GM18498 (cell line): ENCODE measurements around the gene MKNK2.

Experiments
- ATAC-seq: cut with Tn5 transposase; IDR thresholded peaks from one replicate; pipeline ENCODE4 v1.9.1; 2021; ENCODE audit warnings: mild to moderate bottlenecking, moderate library complexity; ENCODE audit not compliant: unreplicated experiment

The MKNK2 gene

DNA sequence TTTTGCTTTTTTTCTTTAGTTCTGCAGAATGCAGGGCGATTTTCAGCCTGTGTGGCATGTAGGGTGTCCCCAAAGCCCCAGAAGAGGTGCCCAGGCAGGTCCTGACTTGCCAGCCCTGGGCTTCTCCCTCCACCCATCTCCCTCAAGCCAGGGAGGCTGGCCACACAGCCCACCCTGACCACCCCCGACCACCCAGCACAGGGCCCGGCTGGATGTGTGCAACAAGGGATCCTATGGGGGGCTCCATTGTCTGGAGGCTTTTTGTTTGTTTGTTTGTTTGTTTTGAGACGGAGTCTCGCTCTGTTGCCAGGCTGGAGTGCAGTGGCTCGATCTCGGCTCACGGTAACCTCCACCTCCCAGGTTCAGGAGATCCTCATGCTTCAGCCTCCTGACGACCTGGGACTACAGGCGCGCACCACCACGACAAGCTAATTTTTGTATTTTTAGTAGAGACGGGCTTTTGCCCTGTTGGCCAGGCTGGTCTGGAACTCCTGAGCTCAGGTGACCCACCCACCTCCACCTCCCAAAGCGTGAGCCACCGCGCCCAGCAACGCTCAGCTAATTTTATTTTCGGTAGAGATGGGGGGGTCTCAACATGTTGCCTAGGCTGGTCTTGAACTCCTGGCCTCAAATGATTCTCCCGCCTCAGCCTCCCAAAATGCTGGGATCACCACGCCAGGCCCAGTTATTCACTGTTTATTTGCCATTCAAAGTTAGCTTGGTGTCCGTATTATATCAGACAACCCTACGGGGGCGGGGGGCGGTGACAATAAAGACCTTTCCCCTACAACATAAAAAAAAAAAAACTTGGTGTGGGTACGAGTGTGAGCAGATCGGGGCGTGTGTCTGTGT, 7.8 kb upstream of the MKNK2 start:
- no peak for ATAC-seq

- no peak for ATAC-seq
These were observed 6.7 kb upstream of the MKNK2 start for GRCh38 chr19:2057484-2058469.

DNA sequence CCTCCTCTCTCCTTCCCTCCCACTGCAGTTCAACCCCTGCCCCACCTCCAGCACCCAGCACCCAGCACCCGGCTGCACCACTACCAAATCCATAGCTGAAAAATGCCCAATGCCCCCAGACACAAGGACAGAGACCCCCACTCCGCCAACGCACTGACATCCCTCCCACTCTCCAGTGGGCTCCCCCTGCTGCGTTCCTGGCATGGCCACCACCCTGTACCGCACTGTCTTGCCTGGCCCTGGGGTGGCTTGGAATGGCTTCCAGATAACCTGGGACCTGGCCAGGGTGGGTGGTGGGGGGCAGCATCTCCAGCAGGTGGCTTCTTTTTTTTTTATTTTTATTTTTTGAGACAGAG, 5.8 kb upstream of the MKNK2 start:
- no peak for ATAC-seq

- ATAC-seq, result no peak
These were observed 5.1 kb upstream of the MKNK2 start for GRCh38 chr19:2055931-2056836.

- no peak for ATAC-seq
These were observed 3.7 kb upstream of the MKNK2 start for GRCh38 chr19:2054763-2055162.

DNA sequence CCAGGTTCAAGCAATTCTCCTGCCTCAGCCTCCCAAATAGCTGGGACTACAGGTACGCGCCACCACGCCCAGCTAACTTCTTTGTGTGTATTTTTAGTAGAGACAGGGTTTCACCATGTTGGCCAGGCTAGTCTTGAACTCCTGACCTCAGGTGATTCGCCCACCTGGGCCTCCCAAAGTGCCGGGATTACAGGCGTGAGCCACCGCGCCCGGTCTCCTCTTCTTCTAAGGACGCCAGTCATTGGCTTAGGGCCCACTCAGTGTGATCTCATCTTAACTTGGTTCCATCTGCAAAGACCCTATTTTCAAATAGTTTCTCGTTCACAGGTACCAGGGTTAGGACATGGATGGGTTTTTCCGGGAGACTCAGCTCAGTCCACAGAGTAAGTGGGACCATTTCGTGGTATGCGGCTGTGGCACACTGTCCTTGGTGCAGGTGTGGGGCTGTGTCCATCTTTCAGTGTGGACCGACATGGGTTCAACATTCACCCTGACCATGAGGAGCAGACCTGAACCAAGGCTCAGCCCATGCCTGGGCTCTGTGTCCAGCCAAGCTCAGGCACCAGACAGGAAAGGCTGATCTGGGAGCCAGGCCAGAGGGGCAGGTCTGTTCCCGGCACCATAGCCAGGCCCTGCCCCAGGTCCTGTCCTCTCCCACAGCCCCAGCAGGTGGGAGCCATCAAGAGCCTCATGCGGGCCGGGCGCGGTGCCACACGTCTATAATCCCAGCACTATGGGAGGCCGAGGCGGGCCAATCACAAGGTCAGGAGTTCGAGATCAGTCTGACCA, 2.8 kb upstream of the MKNK2 start:
- ATAC-seq, result no peak

- no peak for ATAC-seq
These were observed 995 bp upstream of the MKNK2 start for GRCh38 chr19:2051773-2052704.

DNA sequence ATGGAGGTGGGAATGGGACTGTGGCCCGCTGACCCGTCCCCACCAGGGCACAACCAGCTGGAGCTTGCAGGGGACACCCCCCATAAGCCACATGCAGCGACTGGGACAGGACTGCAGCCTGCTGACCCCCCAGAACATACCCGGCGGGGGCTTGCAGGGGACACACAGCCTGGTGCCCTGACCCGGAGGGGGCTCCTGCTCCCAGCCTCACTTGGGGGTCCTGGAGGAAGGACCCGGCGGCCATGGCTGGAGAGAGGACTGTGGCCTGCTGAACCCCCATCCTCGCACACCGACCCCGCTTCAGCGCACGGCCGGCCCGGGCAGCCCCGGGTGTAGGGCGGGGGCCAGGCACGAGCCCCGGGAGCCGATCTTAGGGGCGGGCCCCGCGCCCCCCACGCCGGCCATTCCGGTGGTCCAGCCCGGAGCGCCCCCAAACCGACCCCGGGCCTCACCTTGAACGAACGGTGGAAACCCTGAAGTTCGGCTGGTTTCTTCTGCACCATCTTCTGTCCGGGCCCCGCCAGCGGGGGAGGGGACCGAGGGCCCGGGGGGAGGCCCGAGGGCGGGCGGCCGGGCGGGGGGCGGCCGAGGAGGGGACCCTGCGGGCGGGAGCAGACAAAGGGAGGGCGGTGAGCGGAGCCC, 574 bp downstream of the MKNK2 start:
- ATAC-seq, result peak; percentile 8

- ATAC-seq, result peak; percentile 6
These were observed 1.2 kb downstream of the MKNK2 start for GRCh38 chr19:2049741-2050348.

- ATAC-seq, result no peak
These were observed 1.9 kb downstream of the MKNK2 start for GRCh38 chr19:2048959-2049740.

GRCh38 chr19:2048104-2048958, 2.7 kb downstream of the MKNK2 start:
- ATAC-seq, result no peak

DNA sequence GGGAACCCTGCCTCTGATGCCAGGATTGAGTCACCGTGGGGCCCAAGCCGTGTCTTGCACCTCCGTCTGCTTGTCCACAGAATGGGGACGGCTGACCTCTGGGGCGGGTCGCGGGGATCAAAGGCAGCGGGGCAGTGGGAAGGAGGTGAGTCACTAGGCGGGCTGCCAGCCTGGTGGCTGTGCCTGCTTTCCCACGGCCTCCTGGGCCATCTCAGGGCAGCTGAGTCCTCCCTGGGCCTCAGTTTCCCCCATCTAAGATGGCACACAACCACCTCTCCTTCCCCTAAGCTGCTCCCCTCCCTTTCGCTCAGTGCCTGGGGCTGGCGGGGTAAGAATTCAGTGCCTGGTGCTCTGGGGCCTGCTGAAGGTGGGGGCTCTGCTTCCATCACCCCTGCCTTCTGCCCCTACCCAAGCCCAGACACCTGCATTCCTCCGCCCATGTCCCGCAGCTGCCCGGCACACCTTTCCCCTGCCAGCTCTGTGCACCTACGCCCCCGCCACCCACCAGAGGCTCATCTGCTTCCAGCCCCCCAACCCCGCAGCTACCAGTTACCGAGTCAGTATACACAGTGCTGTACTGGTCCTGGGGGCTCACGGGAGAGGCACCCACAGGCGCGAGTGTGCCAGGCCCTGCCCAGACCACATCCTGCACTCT, 3.5 kb downstream of the MKNK2 start:
- no peak for ATAC-seq

DNA sequence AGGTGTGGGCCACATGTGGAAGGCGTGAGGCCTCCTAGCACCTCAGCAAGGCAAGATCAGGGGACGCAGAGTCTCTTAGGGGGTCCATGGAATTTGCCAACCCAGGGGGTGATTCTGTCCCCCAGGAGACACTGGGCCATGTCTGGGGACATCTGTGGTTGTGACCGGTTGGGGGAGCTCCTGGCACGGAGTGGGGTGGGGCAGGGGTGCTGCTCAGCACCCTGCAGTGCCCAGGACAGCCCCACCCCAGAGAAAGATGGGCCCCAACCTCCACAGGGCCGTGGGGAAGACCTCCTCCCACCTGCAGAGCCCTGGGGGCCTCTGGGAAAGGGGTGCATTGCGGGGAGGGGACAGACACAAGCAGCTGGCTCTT, 4.0 kb downstream of the MKNK2 start:
- ATAC-seq, result no peak

- no peak for ATAC-seq
These were observed 4.8 kb downstream of the MKNK2 start for GRCh38 chr19:2046046-2046907.

DNA sequence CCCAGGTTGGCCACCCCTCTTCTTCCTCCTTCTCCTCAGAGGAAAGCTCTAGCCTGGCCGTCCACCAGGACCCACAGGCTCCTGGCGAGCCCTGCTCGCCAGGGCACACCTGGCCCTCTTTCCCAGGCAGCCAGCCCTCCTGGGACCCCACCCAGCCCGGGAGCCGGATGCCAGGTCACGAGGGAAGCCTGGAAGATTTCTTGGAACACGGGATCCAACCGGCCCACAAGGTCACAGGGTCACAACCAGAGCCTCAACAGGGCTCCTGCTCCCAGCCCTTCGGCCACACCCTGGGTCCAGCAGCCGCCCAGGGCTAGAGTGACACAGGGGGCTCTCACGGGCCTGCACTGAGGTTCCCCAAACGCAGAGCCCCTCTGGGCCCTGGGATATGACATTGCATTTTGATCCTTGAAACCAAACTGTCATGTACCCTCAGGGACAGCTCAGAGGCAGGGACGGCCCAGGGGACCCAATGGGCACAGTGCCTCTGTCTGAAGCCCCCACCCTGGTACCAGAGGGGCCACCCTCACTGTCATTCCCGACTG, 5.5 kb downstream of the MKNK2 start:
- ATAC-seq, result no peak
